Thoracic aorta (tissue), 2 donors: ENCODE measurements around the gene FERMT1. TPM values are rescaled to one million over a fixed set of nuclear protein-coding genes. Genes with fewer than 3 reads are reported as not detected.

Experiments used
- ATAC-seq: fragments of 150-250 bp; one replicate; pipeline ENCODE4 v1.8.0; 2017; ENCODE audit warnings: low read depth; ENCODE audit not compliant: insufficient number of reproducible peaks, low FRiP score
- DNase-seq: peaks from one replicate; pipeline ENCODE4 v3.0.0-alpha.2; 2020; ENCODE audit warnings: low spot score
- H3K27ac ChIP-seq, 2 donors: fragments of 200-600 bp; sonication (generic); 1 replicate in 1 of 2; 2 replicates in 1 of 2; pipeline ENCODE4 v1.5.1; 2016; ENCODE audit warnings: mild to moderate bottlenecking in 2 of 2, moderate library complexity in 2 of 2
- H3K27me3 ChIP-seq: fragments of 200-600 bp; sonication (generic); replicated peaks from 2 replicates; pipeline ENCODE4 v1.6.0; 2016; ENCODE audit warnings: mild to moderate bottlenecking; ENCODE audit not compliant: insufficient read depth
- H3K36me3 ChIP-seq: fragments of 200-600 bp; sonication (generic); one replicate; pipeline ENCODE4 v1.5.1; 2016
- H3K4me1 ChIP-seq, 2 donors: fragments of 200-600 bp; sonication (generic); 1 replicate in 1 of 2; 2 replicates in 1 of 2; pipeline versions ENCODE4 v1.5.1 to v1.6.0; 2016; ENCODE audit warnings: low read depth in 2 of 2, mild to moderate bottlenecking in 1 of 2; ENCODE audit not compliant: control insufficient read depth in 1 of 2
- H3K4me3 ChIP-seq: fragments of 200-600 bp; sonication (generic); 2 replicates; pipeline ENCODE4 v1.5.1; 2016; ENCODE audit warnings: mild to moderate bottlenecking
- H3K9me3 ChIP-seq: fragments of 200-600 bp; sonication (generic); 2 replicates; pipeline ENCODE4 v1.5.1; 2016
- total RNA-seq, 2 donors: library from RNA; depleted of rRNA; stranded (reverse); fragments of >200 nt; gene quantifications; one replicate each; pipeline versions ENCODE4 v1.1.0 to v1.2.3, GENCODE V29; 2016
- TF ChIP-seq, protein P1 (sequence below): fragments of 200-600 bp; sonication (generic); IDR thresholded peaks from one replicate; pipeline ENCODE4 v1.5.1; 2019; ENCODE audit warnings: antibody characterized with exemption

The FERMT1 gene
- total RNA-seq, 2 donors from 2014 or later: 0.21 TPM; not detected in 1

- no peak for ATAC-seq
- Histone ChIP-seq H3K27ac (no peak overlapping the region), H3K9me3 (no peaks in the 10 kb centered on the region), H3K4me3 (no peak overlapping the region), H3K4me1 (no peaks in the 10 kb centered on the region), H3K36me3 (no peaks in the 10 kb centered on the region), H3K27me3 (no peaks in the 10 kb centered on the region)
- TF ChIP-seq, protein P1, sequence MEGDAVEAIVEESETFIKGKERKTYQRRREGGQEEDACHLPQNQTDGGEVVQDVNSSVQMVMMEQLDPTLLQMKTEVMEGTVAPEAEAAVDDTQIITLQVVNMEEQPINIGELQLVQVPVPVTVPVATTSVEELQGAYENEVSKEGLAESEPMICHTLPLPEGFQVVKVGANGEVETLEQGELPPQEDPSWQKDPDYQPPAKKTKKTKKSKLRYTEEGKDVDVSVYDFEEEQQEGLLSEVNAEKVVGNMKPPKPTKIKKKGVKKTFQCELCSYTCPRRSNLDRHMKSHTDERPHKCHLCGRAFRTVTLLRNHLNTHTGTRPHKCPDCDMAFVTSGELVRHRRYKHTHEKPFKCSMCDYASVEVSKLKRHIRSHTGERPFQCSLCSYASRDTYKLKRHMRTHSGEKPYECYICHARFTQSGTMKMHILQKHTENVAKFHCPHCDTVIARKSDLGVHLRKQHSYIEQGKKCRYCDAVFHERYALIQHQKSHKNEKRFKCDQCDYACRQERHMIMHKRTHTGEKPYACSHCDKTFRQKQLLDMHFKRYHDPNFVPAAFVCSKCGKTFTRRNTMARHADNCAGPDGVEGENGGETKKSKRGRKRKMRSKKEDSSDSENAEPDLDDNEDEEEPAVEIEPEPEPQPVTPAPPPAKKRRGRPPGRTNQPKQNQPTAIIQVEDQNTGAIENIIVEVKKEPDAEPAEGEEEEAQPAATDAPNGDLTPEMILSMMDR: no peak
- DNase-seq: no peak
Observed at GRCh38 chr20:6083926-6084325, 38.9 kb downstream of the FERMT1 start.

DNA sequence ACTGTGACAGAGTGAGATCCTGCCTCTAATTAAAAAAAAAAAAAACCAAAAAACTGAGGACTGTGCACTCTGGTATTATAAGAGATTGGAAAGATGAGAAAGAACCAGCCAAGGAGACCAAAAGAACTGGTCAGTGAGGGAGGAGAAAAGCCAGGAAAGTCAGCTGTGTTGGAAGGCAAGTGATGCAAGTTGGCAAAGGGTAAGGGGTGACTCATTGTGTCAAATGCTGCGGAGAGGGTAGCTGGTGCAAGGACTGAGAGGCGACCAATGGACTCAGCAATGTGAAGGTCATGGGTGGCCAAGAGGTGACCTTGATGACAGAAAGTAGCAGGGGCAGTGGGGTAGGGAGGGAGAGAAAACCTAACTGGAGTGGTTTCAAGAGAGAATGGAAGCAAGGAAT lies 41.6 kb downstream of the FERMT1 start:
- no peak overlapping the region for H3K4me3 ChIP-seq
- no peak for ATAC-seq
- no peaks in the 10 kb centered on the region for H3K4me1 ChIP-seq
- no peaks in the 10 kb centered on the region for H3K9me3 ChIP-seq
- TF ChIP-seq, protein P1: no peak
- H3K36me3 ChIP-seq: no peaks in the 10 kb centered on the region
- no peak for DNase-seq
- H3K27ac ChIP-seq: no peak overlapping the region
- H3K27me3 ChIP-seq: no peaks in the 10 kb centered on the region

DNA sequence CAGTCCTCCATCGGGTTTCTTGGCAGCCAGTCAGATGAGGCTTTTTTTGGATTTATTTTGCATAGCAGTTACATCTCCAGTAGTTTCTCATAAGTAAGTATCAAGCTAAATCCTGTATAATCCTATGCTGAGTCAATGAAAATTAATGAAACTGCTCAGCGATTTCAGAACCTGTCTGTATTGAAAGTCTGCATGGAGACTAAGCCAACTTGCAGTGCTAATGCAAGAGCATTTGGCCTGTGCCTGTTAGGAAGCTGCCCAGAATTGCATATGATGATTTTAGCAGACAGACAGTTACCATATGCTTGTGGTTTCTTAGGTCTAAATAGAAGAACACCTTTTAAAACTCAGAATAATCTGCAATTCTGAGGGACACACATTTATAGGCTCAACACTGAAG lies 43.8 kb downstream of the FERMT1 start:
- no peak overlapping the region for H3K27ac ChIP-seq
- TF ChIP-seq, protein P1: no peak
- no peak overlapping the region for H3K4me3 ChIP-seq
- ATAC-seq (no peak), DNase-seq (no peak)
- H3K27me3 ChIP-seq: no peaks in the 10 kb centered on the region
- H3K4me1 ChIP-seq: no peaks in the 10 kb centered on the region
- no peaks in the 10 kb centered on the region for H3K9me3 ChIP-seq
- no peaks in the 10 kb centered on the region for H3K36me3 ChIP-seq

DNA sequence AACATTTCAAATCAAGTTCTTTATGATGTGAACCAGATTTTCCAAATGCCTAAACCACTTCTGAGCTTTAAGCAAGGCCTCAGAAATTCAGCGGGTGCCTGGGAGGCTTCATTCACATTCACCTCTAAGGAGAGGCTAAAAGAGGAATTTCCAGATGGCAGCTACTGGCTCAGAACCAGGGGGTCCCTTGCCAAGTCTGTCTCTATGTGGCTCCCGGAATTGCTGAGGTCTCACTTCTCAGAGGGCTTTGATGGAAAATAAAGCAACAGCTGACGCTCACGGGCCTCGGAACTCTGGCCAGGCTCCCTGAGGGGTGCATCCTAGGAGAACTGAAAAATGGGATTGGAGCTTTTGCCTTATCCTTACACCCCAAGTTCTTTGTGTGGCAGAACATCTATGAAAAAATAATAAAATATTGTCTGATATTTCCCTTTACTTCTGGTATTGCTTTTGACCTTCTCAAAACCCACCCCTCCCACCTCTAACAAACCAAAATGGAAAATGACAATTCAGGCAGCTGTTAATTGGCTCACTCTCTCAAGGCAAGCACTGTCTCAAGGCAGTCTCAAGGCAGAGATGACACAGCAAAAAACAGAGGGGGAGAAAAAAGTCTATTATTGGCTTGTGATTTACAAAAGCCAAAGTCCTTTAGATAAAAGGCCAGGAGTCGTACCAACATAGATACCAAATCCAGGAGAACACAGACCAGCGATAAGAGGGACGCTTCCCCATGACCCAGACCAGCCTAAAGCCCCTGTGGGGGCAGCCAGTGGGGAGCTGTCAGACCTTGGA lies 47.2 kb downstream of the FERMT1 start:
- Histone ChIP-seq H3K4me3 (no peak overlapping the region), H3K27me3 (no peaks in the 10 kb centered on the region), H3K27ac (no peak overlapping the region), H3K4me1 (no peaks in the 10 kb centered on the region), H3K9me3 (no peaks in the 10 kb centered on the region), H3K36me3 (no peaks in the 10 kb centered on the region)
- ATAC-seq (no peak), DNase-seq (no peak)
- TF ChIP-seq, protein P1: no peak

- Histone ChIP-seq H3K36me3 (no peaks in the 10 kb centered on the region), H3K27ac (no peak overlapping the region), H3K4me1 (no peaks in the 10 kb centered on the region), H3K9me3 (no peaks in the 10 kb centered on the region), H3K4me3 (no peak overlapping the region), H3K27me3 (no peaks in the 10 kb centered on the region)
- TF ChIP-seq, protein P1: no peak
- ATAC-seq (no peak), DNase-seq (no peak)
Observed at GRCh38 chr20:6074784-6075183, 48.0 kb downstream of the FERMT1 start.
